Activated T-helper 1 cell treated with anti-CD3 and anti-CD28 coated beads, Interleukin-12 subunit alpha, Interleukin-12 subunit beta, Interleukin-2, Interleukin-4 antibody, amounts not matched to agents 30 ng/mL and 10 ng/mL and 1 ng/mL, durations not matched to agents 14 hours and 24 hours and 36 hours (primary cell): ENCODE measurements around the gene C3orf20. TPM values are rescaled to one million over a fixed set of nuclear protein-coding genes. Genes with fewer than 3 reads are reported as not detected.

Experiments used
- DNase-seq: peaks from one replicate; pipeline ENCODE4 v3.0.0; 2021; ENCODE audit warnings: low spot score
- H3K27ac Mint-ChIP-seq: one replicate; pipeline ENCODE4 v1.8.0; 2021; ENCODE audit warnings: mild to moderate bottlenecking, mixed read lengths
- H3K27me3 Mint-ChIP-seq: one replicate; pipeline ENCODE4 v1.8.0; 2022; ENCODE audit warnings: mild to moderate bottlenecking, moderate library complexity, mixed read lengths; ENCODE audit not compliant: insufficient read depth
- H3K36me3 Mint-ChIP-seq: one replicate; pipeline ENCODE4 v1.8.0; 2021; ENCODE audit warnings: low read depth, mixed read lengths
- H3K4me1 Mint-ChIP-seq: one replicate; pipeline ENCODE4 v1.8.0; 2021; ENCODE audit warnings: low read depth, mixed read lengths
- H3K4me3 Mint-ChIP-seq: one replicate; pipeline ENCODE4 v1.8.0; 2021; ENCODE audit warnings: mild to moderate bottlenecking, moderate library complexity, mixed read lengths
- H3K9me3 Mint-ChIP-seq: one replicate; pipeline ENCODE4 v1.8.0; 2021; ENCODE audit warnings: mixed read lengths
- intact Hi-C: fragments of 100-400 bp; cut with micrococcal nuclease; formaldehyde crosslinking; loops from one replicate; pipeline ENCODE4 v1.15.1; 2024
- total RNA-seq: library from RNA; stranded (reverse); gene quantifications from 2 replicates; pipeline ENCODE4 v1.2.3, GENCODE V29; 2022

C3orf20 gene
- total RNA-seq, 1 donor from 2014 or later, result 0.26 TPM

GRCh38 chr3:14657579-14657978 is 17.4 kb upstream of the C3orf20 start:
- Mint-ChIP-seq H3K36me3 (peaks cover 50% of the 10 kb centered on the region), H3K27ac (peak overlapping the region; percentile 37), H3K4me3 (no peak overlapping the region), H3K27me3 (no peaks in the 10 kb centered on the region), H3K4me1 (peaks cover 29% of the 10 kb centered on the region), H3K9me3 (no peaks in the 10 kb centered on the region)
- intact Hi-C loops, result loop anchor here (10.0 kb wide), 1 partner anchor 1173 kb away; the partner anchor contains the start of gene HDAC11
- DNase-seq, result no peak

- Mint-ChIP-seq H3K27me3 (no peaks in the 10 kb centered on the region), H3K27ac (no peak overlapping the region), H3K4me3 (no peak overlapping the region), H3K36me3 (peaks cover 56% of the 10 kb centered on the region), H3K4me1 (peaks cover 15% of the 10 kb centered on the region), H3K9me3 (no peaks in the 10 kb centered on the region)
- no peak for DNase-seq
- intact Hi-C loops, result loop anchor here (10.0 kb wide), 1 partner anchor 1174 kb away; the partner anchor contains the start of gene HDAC11
Observed at GRCh38 chr3:14658978-14659377, 16.0 kb upstream of the C3orf20 start.

GRCh38 chr3:14660942-14661341 is 14.0 kb upstream of the C3orf20 start:
- H3K27ac Mint-ChIP-seq, result no peak overlapping the region
- peaks cover 8% of the 10 kb centered on the region for H3K4me1 Mint-ChIP-seq
- H3K4me3 Mint-ChIP-seq, result no peak overlapping the region
- intact Hi-C loops, result no loop called here
- H3K9me3 Mint-ChIP-seq, result no peaks in the 10 kb centered on the region
- no peaks in the 10 kb centered on the region for H3K27me3 Mint-ChIP-seq
- H3K36me3 Mint-ChIP-seq, result peaks cover 60% of the 10 kb centered on the region
- DNase-seq, result no peak

- Mint-ChIP-seq H3K4me3 (no peak overlapping the region), H3K4me1 (no peaks in the 10 kb centered on the region), H3K27ac (no peak overlapping the region), H3K9me3 (no peaks in the 10 kb centered on the region), H3K27me3 (no peaks in the 10 kb centered on the region), H3K36me3 (peaks cover 55% of the 10 kb centered on the region)
- DNase-seq, result no peak
- intact Hi-C loops, result no loop called here
Observed at GRCh38 chr3:14663396-14664135, 11.4 kb upstream of the C3orf20 start.

GRCh38 chr3:14664170-14664569 is 10.8 kb upstream of the C3orf20 start:
- no peak for DNase-seq
- Mint-ChIP-seq H3K27ac (no peak overlapping the region), H3K27me3 (no peaks in the 10 kb centered on the region), H3K36me3 (peaks cover 57% of the 10 kb centered on the region), H3K4me1 (no peaks in the 10 kb centered on the region), H3K4me3 (no peak overlapping the region), H3K9me3 (no peaks in the 10 kb centered on the region)
- intact Hi-C loops, result no loop called here

- no peak overlapping the region for H3K27ac Mint-ChIP-seq
- intact Hi-C loops, result no loop called here
- peaks cover 42% of the 10 kb centered on the region for H3K36me3 Mint-ChIP-seq
- no peak overlapping the region for H3K4me3 Mint-ChIP-seq
- H3K4me1 Mint-ChIP-seq, result no peaks in the 10 kb centered on the region
- no peak for DNase-seq
- H3K27me3 Mint-ChIP-seq, result no peaks in the 10 kb centered on the region
- H3K9me3 Mint-ChIP-seq, result no peaks in the 10 kb centered on the region
Observed at GRCh38 chr3:14672588-14672987, 2.4 kb upstream of the C3orf20 start.

- peaks cover 11% of the 10 kb centered on the region for H3K9me3 Mint-ChIP-seq
- no peaks in the 10 kb centered on the region for H3K4me1 Mint-ChIP-seq
- intact Hi-C loops, result no loop called here
- H3K27ac Mint-ChIP-seq, result peak overlapping the region; percentile 15
- peaks cover 23% of the 10 kb centered on the region for H3K36me3 Mint-ChIP-seq
- H3K4me3 Mint-ChIP-seq, result no peak overlapping the region
- no peak for DNase-seq
- no peaks in the 10 kb centered on the region for H3K27me3 Mint-ChIP-seq
Observed at GRCh38 chr3:14676881-14677280, 1.9 kb downstream of the C3orf20 start.

- DNase-seq, result no peak
- Mint-ChIP-seq H3K27me3 (no peaks in the 10 kb centered on the region), H3K9me3 (peaks cover 11% of the 10 kb centered on the region), H3K36me3 (peaks cover 20% of the 10 kb centered on the region), H3K27ac (no peak overlapping the region), H3K4me3 (no peak overlapping the region), H3K4me1 (no peaks in the 10 kb centered on the region)
- intact Hi-C loops, result no loop called here
Observed at GRCh38 chr3:14678015-14678503, 3.1 kb downstream of the C3orf20 start.

GRCh38 chr3:14680115-14680514 is 5.2 kb downstream of the C3orf20 start:
- H3K4me3 Mint-ChIP-seq, result no peak overlapping the region
- no peak overlapping the region for H3K27ac Mint-ChIP-seq
- DNase-seq, result no peak
- peaks cover 11% of the 10 kb centered on the region for H3K9me3 Mint-ChIP-seq
- H3K4me1 Mint-ChIP-seq, result no peaks in the 10 kb centered on the region
- H3K36me3 Mint-ChIP-seq, result peaks cover 17% of the 10 kb centered on the region
- intact Hi-C loops, result no loop called here
- H3K27me3 Mint-ChIP-seq, result no peaks in the 10 kb centered on the region

- Mint-ChIP-seq H3K27me3 (no peaks in the 10 kb centered on the region), H3K27ac (no peak overlapping the region), H3K4me3 (no peak overlapping the region), H3K4me1 (no peaks in the 10 kb centered on the region), H3K9me3 (peaks cover 11% of the 10 kb centered on the region), H3K36me3 (peaks cover 17% of the 10 kb centered on the region)
- intact Hi-C loops, result no loop called here
- no peak for DNase-seq
Observed at GRCh38 chr3:14680716-14681115, 5.8 kb downstream of the C3orf20 start.

GRCh38 chr3:14684447-14684846 is 9.5 kb downstream of the C3orf20 start:
- intact Hi-C loops, result no loop called here
- Mint-ChIP-seq H3K27ac (no peak overlapping the region), H3K36me3 (no peaks in the 10 kb centered on the region), H3K4me1 (no peaks in the 10 kb centered on the region), H3K4me3 (no peak overlapping the region), H3K9me3 (peaks cover 11% of the 10 kb centered on the region), H3K27me3 (peaks cover 2% of the 10 kb centered on the region)
- DNase-seq, result no peak

- peaks cover 5% of the 10 kb centered on the region for H3K9me3 Mint-ChIP-seq
- no peak overlapping the region for H3K27ac Mint-ChIP-seq
- DNase-seq, result no peak
- intact Hi-C loops, result no loop called here
- no peaks in the 10 kb centered on the region for H3K36me3 Mint-ChIP-seq
- no peaks in the 10 kb centered on the region for H3K4me1 Mint-ChIP-seq
- no peak overlapping the region for H3K4me3 Mint-ChIP-seq
- H3K27me3 Mint-ChIP-seq, result peaks cover 2% of the 10 kb centered on the region
Observed at GRCh38 chr3:14685179-14685578, 10.2 kb downstream of the C3orf20 start.

GRCh38 chr3:14687360-14687759 is 12.4 kb downstream of the C3orf20 start:
- H3K27ac Mint-ChIP-seq, result no peak overlapping the region
- H3K36me3 Mint-ChIP-seq, result no peaks in the 10 kb centered on the region
- H3K4me3 Mint-ChIP-seq, result no peak overlapping the region
- no peaks in the 10 kb centered on the region for H3K9me3 Mint-ChIP-seq
- intact Hi-C loops, result no loop called here
- no peak for DNase-seq
- peaks cover 2% of the 10 kb centered on the region for H3K27me3 Mint-ChIP-seq
- no peaks in the 10 kb centered on the region for H3K4me1 Mint-ChIP-seq
